IMR-90 (cell line): ENCODE measurements around the gene EFNA5. TPM values are rescaled to one million over a fixed set of nuclear protein-coding genes. Genes with fewer than 3 reads are reported as not detected.

ENCODE experiments used
- ATAC-seq: fragments of 200-7000 bp; cut with Tn5 transposase; 2 replicates; pipeline ENCODE4 v1.9.1; 2020; ENCODE audit warnings: low read depth, mild to moderate bottlenecking, moderate library complexity
- BruUV-seq: library from RNA; stranded (reverse); fragments of 400-500 nt; replicated peaks from 2 replicates; lab custom pipeline; 2021; lab: Mats Ljungman, UMichigan
- CTCF ChIA-PET: fragments of 300-600 bp; formaldehyde crosslinking; extraction: SDS; loops from one replicate; lab custom pipeline; 2021; ENCODE audit warnings: antibody characterized with exemption; lab: Yijun Ruan, JAX
- POLR2A ChIA-PET: fragments of 300-600 bp; sonication (Branson Sonifier 250); formaldehyde crosslinking; loops from one replicate; lab custom pipeline; 2022; ENCODE audit warnings: antibody characterized with exemption; ENCODE audit not compliant: unreplicated experiment; lab: Charles Lee
- DNase-seq: peaks from one replicate; pipeline ENCODE4 v3.0.0; 2013
- H2AFZ ChIP-seq: replicated peaks from 2 replicates; pipeline ENCODE3; 2013; ENCODE audit warnings: low read length, mild to moderate bottlenecking; ENCODE audit not compliant: poor library complexity
- H2AK5ac ChIP-seq: 2 replicates; pipeline ENCODE4 v1.6.1; 2013; ENCODE audit warnings: low read depth, low read length, inconsistent platforms
- H2AK9ac ChIP-seq: replicated peaks from 2 replicates; pipeline ENCODE3; 2013; ENCODE audit warnings: mild to moderate bottlenecking, low read depth, low read length, moderate library complexity; ENCODE audit not compliant: poor library complexity
- H2BK120ac ChIP-seq: 2 replicates; pipeline ENCODE4 v1.6.1; 2013; ENCODE audit warnings: low read depth, low read length, inconsistent platforms
- H2BK15ac ChIP-seq: 3 replicates; pipeline ENCODE4 v1.6.1; 2013; ENCODE audit warnings: low read depth, low read length, inconsistent platforms
- H2BK20ac ChIP-seq: 2 replicates; pipeline ENCODE4 v1.6.1; 2013; ENCODE audit warnings: low read depth, mild to moderate bottlenecking, inconsistent platforms, low read length, moderate library complexity
- H2BK5ac ChIP-seq: 2 replicates; pipeline ENCODE4 v1.6.1; 2013; ENCODE audit warnings: mild to moderate bottlenecking, low read depth, low read length, inconsistent platforms; ENCODE audit not compliant: poor library complexity, severe bottlenecking
- H3K14ac ChIP-seq: replicated peaks from 2 replicates; pipeline ENCODE4 v1.6.1; 2013; ENCODE audit warnings: low read depth, low read length, inconsistent platforms
- H3K18ac ChIP-seq: 2 replicates; pipeline ENCODE4 v1.6.1; 2013; ENCODE audit warnings: low read depth, low read length, control low read depth
- H3K23ac ChIP-seq: 2 replicates; pipeline ENCODE4 v1.6.1; 2013; ENCODE audit warnings: low read depth, low read length, inconsistent platforms
- H3K27ac ChIP-seq: 2 replicates; pipeline ENCODE4 v1.5.1; 2013; ENCODE audit warnings: mild to moderate bottlenecking, control low read depth, low read length; ENCODE audit not compliant: insufficient read depth
- H3K27me3 ChIP-seq: 2 replicates; pipeline ENCODE4 v1.6.1; 2013; ENCODE audit warnings: low read length; ENCODE audit not compliant: control insufficient read depth, insufficient read depth
- H3K36me3 ChIP-seq: 2 replicates; pipeline ENCODE4 v1.6.1; 2013; ENCODE audit warnings: low read length, mixed read lengths; ENCODE audit not compliant: control insufficient read depth, insufficient read depth
- H3K4ac ChIP-seq: 2 replicates; pipeline ENCODE4 v1.6.1; 2013; ENCODE audit warnings: low read depth, low read length, inconsistent platforms
- H3K4me1 ChIP-seq: 2 replicates; pipeline ENCODE4 v1.6.1; 2013; ENCODE audit warnings: low read length, mixed read lengths; ENCODE audit not compliant: control insufficient read depth, insufficient read depth
- H3K4me2 ChIP-seq: 2 replicates; pipeline ENCODE4 v1.6.1; 2013; ENCODE audit warnings: low read depth, mild to moderate bottlenecking, control low read depth, low read length, moderate library complexity
- H3K4me3 ChIP-seq: 2 replicates; pipeline ENCODE4 v1.5.1; 2013; ENCODE audit warnings: low read depth, mild to moderate bottlenecking, control low read depth, low read length, moderate library complexity; ENCODE audit not compliant: insufficient read depth
- H3K56ac ChIP-seq: 2 replicates; pipeline ENCODE4 v1.6.1; 2013; ENCODE audit warnings: low read length, inconsistent platforms; ENCODE audit not compliant: insufficient read depth; ENCODE audit errors: extremely low read depth
- H3K79me1 ChIP-seq, 2 experiments: 2 replicates each; pipeline ENCODE4 v1.6.1; 2013; ENCODE audit warnings: low read length in 2 of 2, inconsistent platforms in 1 of 2, low read depth in 1 of 2
- H3K9ac ChIP-seq: 2 replicates; pipeline ENCODE4 v1.6.1; 2013; ENCODE audit warnings: low read depth, low read length, control low read depth
- H3K9me1 ChIP-seq: 2 replicates; pipeline ENCODE4 v1.6.1; 2013; ENCODE audit warnings: low read length, inconsistent platforms; ENCODE audit not compliant: insufficient read depth
- H3K9me3 ChIP-seq: 2 replicates; pipeline ENCODE4 v1.6.1; 2013; ENCODE audit warnings: low read length; ENCODE audit not compliant: control insufficient read depth, insufficient read depth
- H4K20me1 ChIP-seq: 2 replicates; pipeline ENCODE4 v1.6.1; 2013; ENCODE audit warnings: low read length, inconsistent platforms; ENCODE audit not compliant: insufficient read depth
- H4K5ac ChIP-seq: 2 replicates; pipeline ENCODE4 v1.6.1; 2013; ENCODE audit warnings: mild to moderate bottlenecking, low read depth, low read length, control low read depth
- H4K8ac ChIP-seq, 2 experiments: 2 replicates each; pipeline ENCODE4 v1.6.1; 2013; ENCODE audit warnings: low read depth in 2 of 2, low read length in 2 of 2, control low read depth in 1 of 2, inconsistent platforms in 1 of 2
- H4K91ac ChIP-seq: 2 replicates; pipeline ENCODE4 v1.6.1; 2013; ENCODE audit warnings: low read depth, low read length, inconsistent platforms; ENCODE audit not compliant: insufficient read depth
- BHLHE40 ChIP-seq: fragments of 150-350 bp; IDR thresholded peaks from 2 replicates; pipeline ENCODE4 v1.6.1; 2016; ENCODE audit warnings: mild to moderate bottlenecking, low read depth, low read length
- CEBPB ChIP-seq: IDR thresholded peaks from 2 replicates; pipeline ENCODE4 v1.6.1; 2012; ENCODE audit warnings: low read depth, low read length, improper control_type of control experiment
- CHD1 ChIP-seq: IDR thresholded peaks from 2 replicates; pipeline ENCODE4 v1.6.1; 2012; ENCODE audit warnings: low read depth, low read length, improper control_type of control experiment
- CTCF ChIP-seq: conservative IDR thresholded peaks from 2 replicates; pipeline ENCODE4 v1.5.1; 2012; ENCODE audit warnings: mild to moderate bottlenecking, low read depth, low read length, improper control_type of control experiment
- ELK1 ChIP-seq: fragments of 150-350 bp; IDR thresholded peaks from 2 replicates; pipeline ENCODE4 v1.6.1; 2016; ENCODE audit warnings: low read depth, mild to moderate bottlenecking, low read length, moderate library complexity, borderline replicate concordance
- FOS ChIP-seq: fragments of 150-350 bp; IDR thresholded peaks from 2 replicates; pipeline ENCODE4 v1.6.1; 2016; ENCODE audit warnings: low read depth, low read length
- MAFK ChIP-seq: IDR thresholded peaks from 2 replicates; pipeline ENCODE4 v1.6.1; 2012; ENCODE audit warnings: low read depth, low read length, improper control_type of control experiment
- MAZ ChIP-seq: IDR thresholded peaks from 2 replicates; pipeline ENCODE4 v1.6.1; 2012; ENCODE audit warnings: low read depth, mild to moderate bottlenecking, low read length, improper control_type of control experiment, moderate library complexity, borderline replicate concordance
- MXI1 ChIP-seq: IDR thresholded peaks from 2 replicates; pipeline ENCODE4 v1.6.1; 2012; ENCODE audit warnings: low read depth, mild to moderate bottlenecking, low read length, moderate library complexity, borderline replicate concordance
- NFE2L2 ChIP-seq: fragments of 150-350 bp; IDR thresholded peaks from 2 replicates; pipeline ENCODE4 v1.6.1; 2016; ENCODE audit warnings: low read depth, mild to moderate bottlenecking, low read length
- POLR2A ChIP-seq: IDR thresholded peaks from 2 replicates; pipeline ENCODE4 v1.6.1; 2012; ENCODE audit warnings: mild to moderate bottlenecking, low read depth, low read length
- RAD21 ChIP-seq: IDR thresholded peaks from 2 replicates; pipeline ENCODE4 v1.6.1; 2012; ENCODE audit warnings: low read length, improper control_type of control experiment
- RCOR1 ChIP-seq: IDR thresholded peaks from 2 replicates; pipeline ENCODE4 v1.6.1; 2012; ENCODE audit warnings: mild to moderate bottlenecking, low read length, improper control_type of control experiment; ENCODE audit not compliant: insufficient replicate concordance
- RFX5 ChIP-seq: IDR thresholded peaks from 2 replicates; pipeline ENCODE4 v1.8.0; 2012; ENCODE audit warnings: low read depth, mild to moderate bottlenecking, low read length, moderate library complexity
- SMC3 ChIP-seq: fragments of 150-350 bp; IDR thresholded peaks from 2 replicates; pipeline ENCODE4 v1.6.1; 2016; ENCODE audit warnings: low read depth, mild to moderate bottlenecking, antibody characterized with exemption, low read length, moderate library complexity
- USF2 ChIP-seq: fragments of 150-350 bp; IDR thresholded peaks from 2 replicates; pipeline ENCODE4 v1.6.1; 2017; ENCODE audit warnings: mild to moderate bottlenecking, antibody characterized with exemption, low read length, low read depth
- WGBS, 2 experiments: methylation state at CpG; one replicate each; pipeline versions ENCODE4 v1.1.5 to v1.1.7; 2013; ENCODE audit warnings: missing lambda C conversion rate in 2 of 2; ENCODE audit not compliant: insufficient read length in 1 of 2; ENCODE audit errors: extremely low coverage in 2 of 2; 5-methylcytosine and 5-hydroxymethylcytosine counted together
- dilution Hi-C: fragments of 300-500 bp; cut with HindIII; formaldehyde crosslinking; loops from one replicate; pipeline ENCODE4 v1.14.3; 2018; ENCODE audit warnings: low sequenced_read_pairs; ENCODE audit not compliant: unreplicated experiment
- in situ Hi-C: fragments of 300-500 bp; cut with MboI; formaldehyde crosslinking; loops from 3 replicates; pipeline ENCODE4 v1.14.3; 2019; ENCODE audit warnings: low sequenced_read_pairs, inconsistent platforms, mixed read lengths
- intact Hi-C: fragments of 100-400 bp; cut with micrococcal nuclease; formaldehyde crosslinking; loops from 2 replicates; pipeline ENCODE4 v1.10.0; 2022
- polyA plus RNA-seq, 3 experiments: library from polyadenylated mRNA; depleted of rRNA; stranded (reverse); fragments of >200 nt; gene quantifications; 2 replicates each; pipeline ENCODE4 v1.2.3, GENCODE V29; 2012; ENCODE audit warnings: low replicate concordance in 1 of 3
- total RNA-seq: library from RNA; depleted of rRNA; stranded (reverse); fragments of >200 nt; gene quantifications from 2 replicates; pipeline ENCODE4 v1.2.3, GENCODE V29; 2012

EFNA5 gene
- total and polyA plus RNA-seq, 2 of the 4 experiments (the other 2 are of a cell fraction): 1.5 to 1.6 TPM

- Histone ChIP-seq H3K36me3 (no peaks in the 10 kb centered on the region), H2AFZ (no peak overlapping the region), H3K18ac (no peak overlapping the region), H3K9me1 (peaks cover 6% of the 10 kb centered on the region), H2BK20ac (no peak overlapping the region), H3K27me3 (no peaks in the 10 kb centered on the region), H2AK9ac (no peak overlapping the region), H4K5ac (no peak overlapping the region), H4K20me1 (no peaks in the 10 kb centered on the region), H2BK15ac (no peak overlapping the region), H2AK5ac (no peak overlapping the region), H3K4me3 (no peak overlapping the region), H3K4me2 (no peak overlapping the region), H2BK5ac (no peak overlapping the region), H3K9me3 (no peaks in the 10 kb centered on the region), H3K9ac (no peak overlapping the region), H3K4ac (no peak overlapping the region), H3K23ac (no peak overlapping the region), H4K8ac (no peak overlapping the region), H4K91ac (no peak overlapping the region), H3K27ac (no peak overlapping the region), H3K79me1 (peaks cover 0 to 2% of the 10 kb centered on the region in 2 experiments; a peak in 1 of 4 replicates), H2BK120ac (no peak overlapping the region), H3K4me1 (peaks cover 6% of the 10 kb centered on the region), H3K14ac (no peak overlapping the region), H3K56ac (no peak overlapping the region)
- ChIA-PET POLR2A (no interaction called here), CTCF (interaction anchor here (0.6 kb wide), 1 partner anchor 72 kb away, joined by 3 read pairs; no protein-coding TSS in a partner anchor)
- dilution Hi-C loops (no loop called here), intact Hi-C loops (no loop called here), in situ Hi-C loops (no loop called here)
- no peak for DNase-seq
- no TSS peak for BruUV-seq
- no peak for ATAC-seq
- WGBS, 2 experiments: no CpG with 5 or more reads among the region's 1 CpG
- TF ChIP-seq MXI1 (no peak), RAD21 (no peak), POLR2A (no peak), RFX5 (no peak), BHLHE40 (no peak), CEBPB (no peak), FOS (no peak), SMC3 (no peak), RCOR1 (no peak), USF2 (no peak), NFE2L2 (no peak), MAFK (no peak), MAZ (no peak), CHD1 (no peak), CTCF (no peak), ELK1 (no peak)
Observed at GRCh38 chr5:107499237-107499636, 171.5 kb downstream of the EFNA5 start.
